GM18858 (cell line): Measurements from ENCODE around the gene RAD51B.

Source experiments
- ATAC-seq: cut with Tn5 transposase; IDR thresholded peaks from one replicate; pipeline ENCODE4 v1.9.1; 2021; ENCODE audit not compliant: unreplicated experiment

Gene RAD51B

GRCh38 chr14:68552075-68552474, 732.5 kb downstream of the RAD51B start:
- ATAC-seq = no peak

GRCh38 chr14:68552602-68553001, 733.0 kb downstream of the RAD51B start:
- no peak for ATAC-seq

GRCh38 chr14:68553311-68553710, 733.7 kb downstream of the RAD51B start:
- no peak for ATAC-seq

GRCh38 chr14:68554231-68554630, 734.7 kb downstream of the RAD51B start:
- no peak for ATAC-seq

- no peak for ATAC-seq
These were observed 736.7 kb downstream of the RAD51B start for GRCh38 chr14:68556253-68556652.

GRCh38 chr14:68557648-68558047, 738.1 kb downstream of the RAD51B start:
- no peak for ATAC-seq

GRCh38 chr14:68558096-68558495, 738.5 kb downstream of the RAD51B start:
- no peak for ATAC-seq

GRCh38 chr14:68559949-68560348, 740.4 kb downstream of the RAD51B start:
- ATAC-seq = no peak

GRCh38 chr14:68561531-68562007, 742.0 kb downstream of the RAD51B start:
- ATAC-seq = no peak

- ATAC-seq = no peak
These were observed 743.3 kb downstream of the RAD51B start for GRCh38 chr14:68562911-68563250.

GRCh38 chr14:68563251-68564131, 743.9 kb downstream of the RAD51B start:
- no peak for ATAC-seq

- no peak for ATAC-seq
These were observed 744.7 kb downstream of the RAD51B start for GRCh38 chr14:68564191-68564825.

- no peak for ATAC-seq
These were observed 745.5 kb downstream of the RAD51B start for GRCh38 chr14:68564826-68565759.

GRCh38 chr14:68566075-68566474, 746.5 kb downstream of the RAD51B start:
- ATAC-seq = no peak

GRCh38 chr14:68568907-68569897, 749.6 kb downstream of the RAD51B start:
- no peak for ATAC-seq

- ATAC-seq = no peak
These were observed 750.4 kb downstream of the RAD51B start for GRCh38 chr14:68569970-68570409.

- no peak for ATAC-seq
These were observed 751.6 kb downstream of the RAD51B start for GRCh38 chr14:68571114-68571591.

GRCh38 chr14:68571928-68572525, 752.4 kb downstream of the RAD51B start:
- no peak for ATAC-seq

- no peak for ATAC-seq
These were observed 753.5 kb downstream of the RAD51B start for GRCh38 chr14:68573126-68573525.
